ENCODE data around the gene CROT. TPM values are rescaled to one million over a fixed set of nuclear protein-coding genes. Genes with fewer than 3 reads are reported as not detected.

CROT gene
- total RNA-seq, 1 donor from 2014 or later = 11.1 TPM

DNA sequence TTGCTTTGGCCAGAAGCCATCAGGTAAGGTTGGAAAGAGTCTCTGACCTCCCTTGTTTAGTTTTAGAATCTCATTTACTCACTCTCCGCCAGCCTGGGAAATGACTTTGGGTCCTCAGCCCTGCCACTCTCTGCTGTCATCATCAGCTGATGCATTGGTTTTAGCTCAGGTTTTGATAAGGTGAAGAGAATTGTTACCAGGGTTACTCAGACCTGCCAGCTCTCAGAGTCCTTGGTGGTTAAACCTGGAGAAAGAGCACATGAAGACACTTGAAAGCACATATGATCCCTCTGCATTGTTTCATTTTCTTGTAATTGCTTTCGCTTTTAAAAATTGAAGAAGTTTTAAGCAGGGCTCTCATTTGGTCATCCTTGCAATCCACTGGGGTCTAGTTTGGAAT lies 4.0 kb upstream of the CROT start:
- H3K27me3 Mint-ChIP-seq (ENCODE audit: unreplicated experiment) = peaks cover 8% of the 10 kb centered on the region
- H3K36me3 Mint-ChIP-seq (ENCODE audit: low read depth, unreplicated experiment) = peaks cover 6% of the 10 kb centered on the region
- TF ChIP-seq, protein P1, sequence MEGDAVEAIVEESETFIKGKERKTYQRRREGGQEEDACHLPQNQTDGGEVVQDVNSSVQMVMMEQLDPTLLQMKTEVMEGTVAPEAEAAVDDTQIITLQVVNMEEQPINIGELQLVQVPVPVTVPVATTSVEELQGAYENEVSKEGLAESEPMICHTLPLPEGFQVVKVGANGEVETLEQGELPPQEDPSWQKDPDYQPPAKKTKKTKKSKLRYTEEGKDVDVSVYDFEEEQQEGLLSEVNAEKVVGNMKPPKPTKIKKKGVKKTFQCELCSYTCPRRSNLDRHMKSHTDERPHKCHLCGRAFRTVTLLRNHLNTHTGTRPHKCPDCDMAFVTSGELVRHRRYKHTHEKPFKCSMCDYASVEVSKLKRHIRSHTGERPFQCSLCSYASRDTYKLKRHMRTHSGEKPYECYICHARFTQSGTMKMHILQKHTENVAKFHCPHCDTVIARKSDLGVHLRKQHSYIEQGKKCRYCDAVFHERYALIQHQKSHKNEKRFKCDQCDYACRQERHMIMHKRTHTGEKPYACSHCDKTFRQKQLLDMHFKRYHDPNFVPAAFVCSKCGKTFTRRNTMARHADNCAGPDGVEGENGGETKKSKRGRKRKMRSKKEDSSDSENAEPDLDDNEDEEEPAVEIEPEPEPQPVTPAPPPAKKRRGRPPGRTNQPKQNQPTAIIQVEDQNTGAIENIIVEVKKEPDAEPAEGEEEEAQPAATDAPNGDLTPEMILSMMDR (IDR thresholded peaks at IDR 0.05; ENCODE audit: unreplicated experiment) = no peak
- peaks cover 14% of the 10 kb centered on the region for H3K4me1 Mint-ChIP-seq (ENCODE audit: unreplicated experiment)
- H3K27ac Mint-ChIP-seq (ENCODE audit: unreplicated experiment) = no peak overlapping the region
- no peak overlapping the region for H3K4me3 Mint-ChIP-seq (ENCODE audit: unreplicated experiment)
- no peak for DNase-seq (ENCODE audit: low spot score)
- H3K9me3 Mint-ChIP-seq (ENCODE audit: unreplicated experiment) = no peaks in the 10 kb centered on the region

DNA sequence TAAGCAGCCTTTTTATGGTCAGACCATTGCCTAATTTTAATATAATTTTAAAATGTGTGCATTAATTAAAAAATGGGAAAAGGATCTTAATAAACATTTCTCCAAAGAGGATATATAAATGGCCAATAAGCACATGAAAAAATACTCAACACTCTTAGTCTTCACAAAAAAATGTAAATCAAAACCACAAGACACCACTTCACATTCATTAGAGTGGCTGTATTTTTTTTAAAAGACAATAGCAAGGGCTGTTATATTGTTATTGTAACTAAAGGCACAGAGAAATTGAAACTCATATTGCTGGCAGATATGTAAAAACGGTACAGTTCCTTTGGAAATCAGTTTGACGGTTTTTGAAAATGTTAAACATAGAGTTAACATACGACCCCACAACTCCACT lies 3.2 kb upstream of the CROT start:
- H3K27me3 Mint-ChIP-seq (ENCODE audit: unreplicated experiment) = peaks cover 8% of the 10 kb centered on the region
- peaks cover 14% of the 10 kb centered on the region for H3K4me1 Mint-ChIP-seq (ENCODE audit: unreplicated experiment)
- H3K9me3 Mint-ChIP-seq (ENCODE audit: unreplicated experiment) = no peaks in the 10 kb centered on the region
- H3K4me3 Mint-ChIP-seq (ENCODE audit: unreplicated experiment) = no peak overlapping the region
- H3K27ac Mint-ChIP-seq (ENCODE audit: unreplicated experiment) = no peak overlapping the region
- peaks cover 6% of the 10 kb centered on the region for H3K36me3 Mint-ChIP-seq (ENCODE audit: low read depth, unreplicated experiment)
- no peak for DNase-seq (ENCODE audit: low spot score)
- TF ChIP-seq, protein P1 (IDR thresholded peaks at IDR 0.05; ENCODE audit: unreplicated experiment) = no peak

DNA sequence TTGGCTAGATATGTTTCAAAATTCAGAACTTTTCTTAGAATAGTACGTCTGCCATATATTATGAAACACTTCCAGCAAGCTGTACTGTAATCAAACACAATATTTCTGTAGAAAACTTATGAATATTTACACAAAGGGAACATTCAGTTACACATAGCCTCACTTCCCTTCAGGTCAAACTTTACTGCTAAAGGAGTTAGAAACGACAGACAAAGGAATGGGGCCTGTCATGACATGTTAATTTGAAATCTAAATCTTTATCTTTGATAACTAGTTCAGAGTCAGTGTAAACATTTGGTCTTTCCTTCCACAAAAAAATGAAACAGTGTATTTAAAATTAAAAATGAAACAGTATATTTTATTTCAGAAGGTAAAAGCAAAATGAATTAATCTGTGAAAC lies 1.0 kb upstream of the CROT start:
- TF ChIP-seq, protein P1 (IDR thresholded peaks at IDR 0.05; ENCODE audit: unreplicated experiment) = no peak
- H3K4me1 Mint-ChIP-seq (ENCODE audit: unreplicated experiment) = peaks cover 13% of the 10 kb centered on the region
- peaks cover 8% of the 10 kb centered on the region for H3K27me3 Mint-ChIP-seq (ENCODE audit: unreplicated experiment)
- H3K27ac Mint-ChIP-seq (ENCODE audit: unreplicated experiment) = peak overlapping the region; percentile 25
- H3K4me3 Mint-ChIP-seq (ENCODE audit: unreplicated experiment) = peak overlapping the region; percentile 94
- no peaks in the 10 kb centered on the region for H3K9me3 Mint-ChIP-seq (ENCODE audit: unreplicated experiment)
- no peak for DNase-seq (ENCODE audit: low spot score)
- peaks cover 15% of the 10 kb centered on the region for H3K36me3 Mint-ChIP-seq (ENCODE audit: low read depth, unreplicated experiment)

DNA sequence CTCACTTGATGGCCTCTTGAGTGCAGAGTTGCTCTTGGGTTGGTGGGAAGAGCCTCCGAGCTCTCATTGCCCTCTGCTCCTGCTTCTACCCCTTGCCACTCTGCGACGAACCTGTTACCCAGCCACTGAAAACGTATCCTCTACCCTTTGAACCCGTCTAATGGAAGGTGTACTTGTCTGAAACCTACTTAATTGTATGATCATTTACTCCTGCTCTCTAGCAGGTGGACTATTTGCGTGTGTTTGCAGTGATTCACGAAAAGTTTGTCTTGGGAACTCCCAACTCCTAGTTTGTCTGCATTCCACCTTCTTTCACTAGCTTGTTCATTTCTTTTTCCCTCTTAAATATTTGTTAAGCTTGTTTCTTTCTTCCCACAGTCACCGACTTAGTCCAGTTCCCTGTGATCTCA lies 503 bp downstream of the CROT start:
- no peaks in the 10 kb centered on the region for H3K9me3 Mint-ChIP-seq (ENCODE audit: unreplicated experiment)
- H3K27ac Mint-ChIP-seq (ENCODE audit: unreplicated experiment) = no peak overlapping the region

DNA sequence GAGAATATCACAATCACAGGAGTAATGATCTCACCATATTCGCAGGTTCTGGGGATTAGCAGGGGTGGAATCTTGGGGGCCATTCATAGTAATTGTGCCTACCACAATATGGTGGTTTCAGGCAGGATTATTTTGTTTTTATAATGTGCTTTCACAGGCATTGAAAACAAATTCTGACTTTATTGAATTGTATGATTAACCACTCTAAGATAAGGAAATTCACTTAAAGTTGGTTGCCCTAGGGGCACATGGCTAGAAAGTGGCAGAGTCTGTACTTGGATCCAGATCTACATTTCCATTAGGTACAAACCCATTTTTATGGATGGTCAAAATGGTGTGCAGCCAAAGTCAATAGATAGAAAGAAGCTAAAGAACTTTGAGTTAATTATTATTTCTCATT lies 1.7 kb downstream of the CROT start:
- H3K4me3 Mint-ChIP-seq (ENCODE audit: unreplicated experiment) = no peak overlapping the region

More for the DNA sequence above, 503 bp downstream of the CROT start:
- no peak for DNase-seq (ENCODE audit: low spot score)
- TF ChIP-seq, protein P1 (IDR thresholded peaks at IDR 0.05; ENCODE audit: unreplicated experiment) = no peak
- Mint-ChIP-seq H3K4me1 (ENCODE audit: unreplicated experiment) (peaks cover 9% of the 10 kb centered on the region), H3K4me3 (ENCODE audit: unreplicated experiment) (peak overlapping the region; percentile 90), H3K36me3 (ENCODE audit: low read depth, unreplicated experiment) (peaks cover 23% of the 10 kb centered on the region), H3K27me3 (ENCODE audit: unreplicated experiment) (peaks cover 8% of the 10 kb centered on the region)

More for the DNA sequence above, 1.7 kb downstream of the CROT start:
- Mint-ChIP-seq H3K27ac (ENCODE audit: unreplicated experiment) (no peak overlapping the region), H3K36me3 (ENCODE audit: low read depth, unreplicated experiment) (peaks cover 18% of the 10 kb centered on the region), H3K9me3 (ENCODE audit: unreplicated experiment) (no peaks in the 10 kb centered on the region), H3K4me1 (ENCODE audit: unreplicated experiment) (peaks cover 9% of the 10 kb centered on the region), H3K27me3 (ENCODE audit: unreplicated experiment) (peaks cover 6% of the 10 kb centered on the region)
- no peak for DNase-seq (ENCODE audit: low spot score)
- TF ChIP-seq, protein P1 (IDR thresholded peaks at IDR 0.05; ENCODE audit: unreplicated experiment) = no peak
